Neural progenitor cell (in vitro differentiated cells): Measurements from ENCODE around the gene PAK4. TPM values are rescaled to one million over a fixed set of nuclear protein-coding genes. Genes with fewer than 3 reads are reported as not detected.

Source experiments
- DNase-seq: peaks from one replicate; pipeline ENCODE4 v3.0.0-alpha.2; 2016; ENCODE audit warnings: low spot score
- H2AFZ ChIP-seq: fragments of 200-600 bp; sonication (generic); replicated peaks from 2 replicates; pipeline ENCODE4 v1.6.1; 2016; ENCODE audit warnings: antibody characterized with exemption
- H3F3A ChIP-seq: fragments of 200-600 bp; sonication (generic); 2 replicates; pipeline ENCODE4 v1.6.1; 2016; ENCODE audit warnings: antibody characterized with exemption, low read depth
- H3K27ac ChIP-seq: fragments of 200-600 bp; sonication (generic); 2 replicates; pipeline ENCODE4 v1.5.1; 2016; ENCODE audit warnings: mild to moderate bottlenecking
- H3K27me3 ChIP-seq: fragments of 200-600 bp; sonication (generic); 2 replicates; pipeline ENCODE4 v1.6.1; 2016; ENCODE audit warnings: mild to moderate bottlenecking, moderate library complexity
- H3K36me3 ChIP-seq: fragments of 200-600 bp; sonication (generic); 2 replicates; pipeline ENCODE4 v1.5.1; 2016
- H3K4me1 ChIP-seq: fragments of 200-600 bp; sonication (generic); 2 replicates; pipeline ENCODE4 v1.6.1; 2016; ENCODE audit warnings: mixed run types
- H3K4me2 ChIP-seq: fragments of 200-600 bp; sonication (generic); 2 replicates; pipeline ENCODE4 v1.6.1; 2016
- H3K4me3 ChIP-seq: fragments of 200-600 bp; sonication (generic); 2 replicates; pipeline ENCODE4 v1.5.1; 2016
- H3K79me2 ChIP-seq: fragments of 200-600 bp; sonication (generic); 2 replicates; pipeline ENCODE4 v1.6.1; 2016; ENCODE audit warnings: low read depth
- H3K9ac ChIP-seq: fragments of 200-600 bp; sonication (generic); 2 replicates; pipeline ENCODE4 v1.6.1; 2016
- H3K9me3 ChIP-seq: fragments of 200-600 bp; sonication (generic); 2 replicates; pipeline ENCODE4 v1.5.1; 2016; ENCODE audit warnings: low read depth
- H4K20me1 ChIP-seq: fragments of 200-600 bp; sonication (generic); 2 replicates; pipeline ENCODE4 v1.6.1; 2016; ENCODE audit warnings: low read depth
- H3K27ac Mint-ChIP-seq: 3 replicates; pipeline ENCODE4 v1.8.0; 2021; ENCODE audit warnings: mixed read lengths
- H3K27me3 Mint-ChIP-seq: 2 replicates; pipeline ENCODE4 v1.8.0; 2022; ENCODE audit warnings: low read depth, mild to moderate bottlenecking, inconsistent platforms, moderate library complexity, mixed read lengths; ENCODE audit not compliant: insufficient read depth
- H3K36me3 Mint-ChIP-seq: 3 replicates; pipeline ENCODE4 v1.8.0; 2021; ENCODE audit warnings: mixed read lengths
- H3K4me1 Mint-ChIP-seq: 3 replicates; pipeline ENCODE4 v1.8.0; 2021; ENCODE audit warnings: mixed read lengths
- H3K4me3 Mint-ChIP-seq: 3 replicates; pipeline ENCODE4 v1.8.0; 2021; ENCODE audit warnings: mild to moderate bottlenecking, moderate library complexity, mixed read lengths
- H3K9me3 Mint-ChIP-seq: 3 replicates; pipeline ENCODE4 v1.8.0; 2020; ENCODE audit warnings: mixed read lengths
- EZH2 ChIP-seq: fragments of 200-600 bp; sonication (generic); IDR thresholded peaks from 2 replicates; pipeline ENCODE4 v1.6.1; 2017; ENCODE audit warnings: antibody characterized with exemption, mild to moderate bottlenecking, moderate library complexity
- EZH2phosphoT487 ChIP-seq: fragments of 200-600 bp; sonication (generic); IDR thresholded peaks from 2 replicates; pipeline ENCODE4 v1.6.1; 2017; ENCODE audit warnings: antibody characterized with exemption
- total RNA-seq: library from RNA; depleted of rRNA; stranded (reverse); fragments of >200 nt; gene quantifications from 2 replicates; pipeline ENCODE4 v1.2.3, GENCODE V29; 2015; ENCODE audit warnings: low replicate concordance
- TF ChIP-seq, protein P1 (sequence below): fragments of 200-600 bp; sonication (generic); IDR thresholded peaks from 2 replicates; pipeline ENCODE4 v1.5.1; 2017; ENCODE audit warnings: antibody characterized with exemption, mild to moderate bottlenecking

The PAK4 gene
- total RNA-seq, 1 donor from 2014 or later = 9.7 TPM

GRCh38 chr19:39110263-39110967 lies 15.2 kb upstream of the PAK4 start:
- H4K20me1 ChIP-seq = no peaks in the 10 kb centered on the region
- H3K36me3 Mint-ChIP-seq = no peaks in the 10 kb centered on the region
- no peaks in the 10 kb centered on the region for H3F3A ChIP-seq
- H2AFZ ChIP-seq = no peak overlapping the region
- no peaks in the 10 kb centered on the region for H3K36me3 ChIP-seq
- H3K4me1 Mint-ChIP-seq = peaks cover 11% of the 10 kb centered on the region
- no peak overlapping the region for H3K4me3 Mint-ChIP-seq
- H3K4me3 ChIP-seq = no peak overlapping the region
- no peaks in the 10 kb centered on the region for H3K27me3 ChIP-seq
- no peaks in the 10 kb centered on the region for H3K79me2 ChIP-seq
- H3K27ac Mint-ChIP-seq = no peak overlapping the region
- no peaks in the 10 kb centered on the region for H3K4me1 ChIP-seq
- peak; percentile 74 for DNase-seq
- no peak overlapping the region for H3K27ac ChIP-seq
- no peaks in the 10 kb centered on the region for H3K9me3 Mint-ChIP-seq
- TF ChIP-seq, protein P1, sequence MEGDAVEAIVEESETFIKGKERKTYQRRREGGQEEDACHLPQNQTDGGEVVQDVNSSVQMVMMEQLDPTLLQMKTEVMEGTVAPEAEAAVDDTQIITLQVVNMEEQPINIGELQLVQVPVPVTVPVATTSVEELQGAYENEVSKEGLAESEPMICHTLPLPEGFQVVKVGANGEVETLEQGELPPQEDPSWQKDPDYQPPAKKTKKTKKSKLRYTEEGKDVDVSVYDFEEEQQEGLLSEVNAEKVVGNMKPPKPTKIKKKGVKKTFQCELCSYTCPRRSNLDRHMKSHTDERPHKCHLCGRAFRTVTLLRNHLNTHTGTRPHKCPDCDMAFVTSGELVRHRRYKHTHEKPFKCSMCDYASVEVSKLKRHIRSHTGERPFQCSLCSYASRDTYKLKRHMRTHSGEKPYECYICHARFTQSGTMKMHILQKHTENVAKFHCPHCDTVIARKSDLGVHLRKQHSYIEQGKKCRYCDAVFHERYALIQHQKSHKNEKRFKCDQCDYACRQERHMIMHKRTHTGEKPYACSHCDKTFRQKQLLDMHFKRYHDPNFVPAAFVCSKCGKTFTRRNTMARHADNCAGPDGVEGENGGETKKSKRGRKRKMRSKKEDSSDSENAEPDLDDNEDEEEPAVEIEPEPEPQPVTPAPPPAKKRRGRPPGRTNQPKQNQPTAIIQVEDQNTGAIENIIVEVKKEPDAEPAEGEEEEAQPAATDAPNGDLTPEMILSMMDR = peak; percentile 81
- no peak for TF ChIP-seq EZH2
- TF ChIP-seq EZH2phosphoT487 = no peak
- no peak overlapping the region for H3K4me2 ChIP-seq
- H3K9ac ChIP-seq = no peak overlapping the region
- H3K9me3 ChIP-seq = no peaks in the 10 kb centered on the region
- H3K27me3 Mint-ChIP-seq = peaks cover 10% of the 10 kb centered on the region

GRCh38 chr19:39111593-39112199 lies 13.9 kb upstream of the PAK4 start:
- Mint-ChIP-seq H3K27ac (no peak overlapping the region), H3K4me3 (no peak overlapping the region), H3K9me3 (no peaks in the 10 kb centered on the region), H3K4me1 (peaks cover 5% of the 10 kb centered on the region), H3K27me3 (peaks cover 13% of the 10 kb centered on the region), H3K36me3 (no peaks in the 10 kb centered on the region)
- Histone ChIP-seq H3F3A (no peaks in the 10 kb centered on the region), H3K4me3 (no peak overlapping the region), H3K4me2 (no peak overlapping the region), H3K4me1 (no peaks in the 10 kb centered on the region), H3K27ac (no peak overlapping the region), H3K9me3 (no peaks in the 10 kb centered on the region), H2AFZ (peak overlapping the region; percentile 17), H4K20me1 (no peaks in the 10 kb centered on the region), H3K27me3 (no peaks in the 10 kb centered on the region), H3K79me2 (no peaks in the 10 kb centered on the region), H3K36me3 (no peaks in the 10 kb centered on the region), H3K9ac (no peak overlapping the region)
- TF ChIP-seq EZH2 = no peak
- TF ChIP-seq, protein P1 = no peak
- TF ChIP-seq EZH2phosphoT487 = no peak
- no peak for DNase-seq

DNA sequence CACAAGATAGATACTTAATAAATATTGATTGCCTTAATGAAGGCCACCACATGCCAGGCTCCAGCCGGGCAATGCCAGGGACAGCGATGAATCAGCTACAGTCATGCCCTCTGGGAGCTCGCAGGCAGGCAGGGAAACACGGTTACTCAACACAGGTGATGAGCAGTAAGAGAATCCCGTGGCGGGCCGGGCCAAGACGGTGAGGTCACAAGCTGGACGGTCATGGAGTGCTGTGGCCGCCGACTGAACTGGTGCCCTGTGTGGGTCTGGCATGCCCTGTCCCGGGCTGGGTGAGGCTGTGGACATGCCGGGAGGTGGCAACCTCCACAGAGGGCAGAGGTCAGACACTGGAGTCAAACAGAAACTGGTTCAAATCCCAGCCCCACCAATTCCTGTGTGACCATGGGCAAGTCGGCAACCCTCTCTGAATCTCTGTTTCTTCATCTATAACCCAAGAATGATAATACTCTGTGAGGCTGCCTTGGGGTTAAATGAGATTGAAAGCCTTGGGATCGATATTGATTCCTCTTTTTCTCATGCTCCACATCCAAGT lies 13.2 kb upstream of the PAK4 start:
- H3K27ac ChIP-seq = no peak overlapping the region
- H3K79me2 ChIP-seq = no peaks in the 10 kb centered on the region
- no peaks in the 10 kb centered on the region for H3K4me1 ChIP-seq
- H3K9me3 ChIP-seq = no peaks in the 10 kb centered on the region
- H3K4me2 ChIP-seq = no peak overlapping the region
- H3K27me3 ChIP-seq = no peaks in the 10 kb centered on the region
- peaks cover 12% of the 10 kb centered on the region for H3K27me3 Mint-ChIP-seq
- H3K27ac Mint-ChIP-seq = no peak overlapping the region
- no peak overlapping the region for H3K4me3 ChIP-seq
- H3K4me1 Mint-ChIP-seq = peaks cover 5% of the 10 kb centered on the region
- no peak overlapping the region for H3K4me3 Mint-ChIP-seq
- no peak overlapping the region for H2AFZ ChIP-seq
- H3K9ac ChIP-seq = no peak overlapping the region
- H3K36me3 ChIP-seq = no peaks in the 10 kb centered on the region
- DNase-seq = no peak
- H3K9me3 Mint-ChIP-seq = no peaks in the 10 kb centered on the region
- H4K20me1 ChIP-seq = no peaks in the 10 kb centered on the region
- H3K36me3 Mint-ChIP-seq = no peaks in the 10 kb centered on the region
- TF ChIP-seq EZH2 = no peak
- TF ChIP-seq, protein P1 = no peak
- no peak for TF ChIP-seq EZH2phosphoT487
- H3F3A ChIP-seq = no peaks in the 10 kb centered on the region
